Activated CD8-positive, alpha-beta T cell treated with anti-CD3 and anti-CD28 coated beads, Interleukin-2, amount 10 ng/mL, durations not matched to agents 7 days and 5 days (primary cell): ENCODE measurements around the gene TRAF3IP1. TPM values are rescaled to one million over a fixed set of nuclear protein-coding genes. Genes with fewer than 3 reads are reported as not detected.

ENCODE experiments used
- ATAC-seq: fragments of 150-1000 bp; cut with Tn5 transposase; one replicate; pipeline ENCODE4 v1.10.0; 2021; ENCODE audit warnings: moderate library complexity
- CTCF ChIA-PET: fragments of 350-600 bp; sonication (Branson Sonifier 250); formaldehyde crosslinking; loops from one replicate; lab custom pipeline; 2021; ENCODE audit warnings: antibody characterized with exemption; lab: Charles Lee
- POLR2A ChIA-PET: fragments of 350-600 bp; sonication (Branson Sonifier 250); formaldehyde crosslinking; loops from one replicate; lab custom pipeline; 2021; ENCODE audit warnings: antibody characterized with exemption; lab: Charles Lee
- DNase-seq: peaks from one replicate; pipeline ENCODE4 v3.0.0-alpha.2; 2020
- H3K27ac Mint-ChIP-seq: one replicate; pipeline ENCODE4 v1.8.0; 2021; ENCODE audit warnings: mild to moderate bottlenecking, mixed read lengths
- H3K27me3 Mint-ChIP-seq: one replicate; pipeline ENCODE4 v1.8.0; 2021; ENCODE audit warnings: low read depth, mixed read lengths
- H3K36me3 Mint-ChIP-seq: one replicate; pipeline ENCODE4 v1.8.0; 2021; ENCODE audit warnings: low read depth, mixed read lengths
- H3K4me1 Mint-ChIP-seq: one replicate; pipeline ENCODE4 v1.8.0; 2021; ENCODE audit warnings: low read depth, mixed read lengths
- H3K4me3 Mint-ChIP-seq: one replicate; pipeline ENCODE4 v1.8.0; 2021; ENCODE audit warnings: mild to moderate bottlenecking, mixed read lengths
- H3K9me3 Mint-ChIP-seq: one replicate; pipeline ENCODE4 v1.8.0; 2022; ENCODE audit warnings: mixed read lengths; ENCODE audit not compliant: insufficient read depth
- total RNA-seq, 2 experiments: library from RNA; stranded (reverse); gene quantifications; one replicate each; pipeline ENCODE4 v1.2.3, GENCODE V29; 2021

TRAF3IP1 gene
- total RNA-seq, 2 experiments from 2014 or later = 7.1 to 7.5 TPM

DNA sequence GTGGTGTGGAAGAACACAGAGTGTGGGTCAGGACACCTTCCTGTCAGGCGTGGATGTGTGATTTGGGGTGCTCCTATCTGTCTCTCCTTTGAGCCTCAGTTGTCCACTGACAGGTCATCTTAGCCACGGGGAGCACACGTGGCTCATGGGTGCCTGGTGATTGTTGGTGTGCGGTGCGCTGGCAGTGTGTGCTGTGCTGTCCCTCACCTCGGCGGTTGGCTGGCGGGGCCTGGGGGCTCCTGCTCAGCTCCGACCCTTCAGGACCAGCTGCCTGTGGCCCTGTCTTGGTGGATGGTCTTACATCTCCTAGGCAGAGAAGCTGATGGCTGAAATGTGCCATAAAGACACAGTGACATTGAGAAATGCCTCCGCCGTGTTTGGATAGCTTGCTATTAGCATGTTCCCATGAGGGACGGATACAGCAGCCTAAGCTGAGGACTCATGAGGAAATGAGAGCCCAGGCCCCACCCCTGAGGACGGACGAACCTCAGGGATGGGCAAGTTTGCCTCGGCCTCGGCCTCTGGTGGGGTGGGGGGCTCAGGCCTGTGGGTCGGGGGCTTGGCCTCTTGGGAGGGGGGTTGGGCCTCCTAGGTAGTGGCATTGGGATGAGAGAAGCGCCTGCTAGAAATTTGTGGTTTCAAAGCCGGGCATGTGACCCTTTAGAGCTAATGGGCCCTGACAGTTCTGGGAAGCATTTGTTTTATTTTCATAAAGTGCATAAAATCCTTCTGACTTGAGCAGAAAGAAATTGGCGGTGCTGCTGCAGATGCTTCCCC, 86.1 kb downstream of the TRAF3IP1 start:
- H3K36me3 Mint-ChIP-seq = no peaks in the 10 kb centered on the region
- H3K4me3 Mint-ChIP-seq = no peak overlapping the region
- peaks cover 9% of the 10 kb centered on the region for H3K4me1 Mint-ChIP-seq
- ChIA-PET CTCF (no interaction called here), POLR2A (no interaction called here)
- ATAC-seq (no peak), DNase-seq (no peak)
- H3K27me3 Mint-ChIP-seq = no peaks in the 10 kb centered on the region
- H3K9me3 Mint-ChIP-seq = no peaks in the 10 kb centered on the region
- peak overlapping the region; percentile 70 for H3K27ac Mint-ChIP-seq

DNA sequence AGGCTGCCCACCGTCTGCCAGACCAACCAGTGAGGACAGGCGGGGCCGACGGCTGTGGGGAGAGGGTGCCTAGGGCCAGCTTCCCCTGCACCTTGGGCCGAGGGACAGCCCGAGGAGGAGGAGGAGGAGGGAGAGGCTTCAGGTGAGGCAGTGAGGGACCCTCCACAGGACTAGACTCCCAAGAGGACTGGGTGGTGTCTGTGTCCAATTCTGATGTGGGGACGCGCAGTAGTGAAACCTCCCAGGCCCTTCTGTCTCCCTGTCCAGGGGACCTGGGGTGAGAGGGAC, 86.6 kb downstream of the TRAF3IP1 start:
- ATAC-seq (no peak), DNase-seq (no peak)
- Mint-ChIP-seq H3K36me3 (no peaks in the 10 kb centered on the region), H3K4me1 (peaks cover 9% of the 10 kb centered on the region), H3K9me3 (no peaks in the 10 kb centered on the region), H3K27ac (no peak overlapping the region), H3K4me3 (no peak overlapping the region), H3K27me3 (no peaks in the 10 kb centered on the region)
- ChIA-PET CTCF (no interaction called here), POLR2A (no interaction called here)

DNA sequence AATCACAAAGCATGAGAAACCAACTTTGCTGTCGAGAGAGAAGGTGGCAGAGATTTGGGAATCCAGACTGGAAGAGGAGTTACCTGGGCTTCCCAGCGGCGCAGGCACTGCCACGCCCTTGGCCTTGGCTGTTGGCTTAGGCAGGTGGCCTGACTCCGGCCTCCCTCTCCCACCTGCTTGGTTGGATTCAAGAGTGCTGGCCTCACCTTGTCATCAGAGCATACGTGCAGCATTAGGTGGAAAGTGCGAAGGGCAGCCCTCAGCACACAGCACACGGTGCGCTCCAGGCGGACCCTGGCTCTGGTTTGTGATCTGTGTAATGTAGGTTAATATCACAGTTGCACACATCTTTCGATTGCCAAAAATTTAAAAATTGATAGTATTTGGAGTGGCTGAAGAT, 87.2 kb downstream of the TRAF3IP1 start:
- Mint-ChIP-seq H3K36me3 (no peaks in the 10 kb centered on the region), H3K9me3 (no peaks in the 10 kb centered on the region), H3K27me3 (no peaks in the 10 kb centered on the region), H3K4me3 (no peak overlapping the region), H3K4me1 (peaks cover 9% of the 10 kb centered on the region), H3K27ac (no peak overlapping the region)
- ChIA-PET POLR2A (no interaction called here), CTCF (no interaction called here)
- ATAC-seq (no peak), DNase-seq (no peak)

DNA sequence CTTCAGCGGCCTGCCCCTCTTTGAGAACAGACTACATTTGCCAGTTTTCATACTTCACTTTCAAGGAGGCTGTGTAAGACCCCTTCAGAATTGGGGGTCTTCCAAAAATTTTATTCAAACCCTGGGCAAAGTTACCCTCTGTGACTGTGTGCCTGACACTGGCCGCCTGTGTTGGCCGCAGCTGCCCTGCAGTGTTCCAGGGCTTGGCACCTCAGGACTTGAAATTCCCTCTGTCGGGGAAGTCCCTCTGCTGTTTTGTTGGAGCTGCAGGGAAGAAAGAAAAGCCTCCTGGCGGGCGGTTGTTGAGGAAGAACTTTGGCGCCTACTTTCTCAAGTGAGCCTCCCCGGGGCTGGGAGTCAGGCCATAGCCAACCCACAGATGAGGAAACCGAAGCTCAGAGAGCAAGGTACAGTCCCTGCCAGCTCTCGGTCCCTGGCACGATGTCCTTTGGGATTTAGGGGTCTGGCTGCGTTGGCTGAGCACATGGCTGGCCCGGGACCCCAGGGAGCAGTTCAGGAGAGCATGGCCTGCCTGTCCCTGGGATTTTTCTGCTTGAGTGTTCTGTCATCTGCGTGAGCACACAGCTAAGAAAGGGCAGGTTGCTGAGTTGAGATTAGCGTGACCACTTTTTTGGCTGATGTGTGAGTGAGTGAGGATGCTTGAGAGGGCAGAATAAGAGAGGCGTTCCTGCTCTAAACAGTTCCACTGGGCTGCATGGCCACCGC, 88.5 kb downstream of the TRAF3IP1 start:
- Mint-ChIP-seq H3K27ac (no peak overlapping the region), H3K4me1 (peaks cover 9% of the 10 kb centered on the region), H3K9me3 (no peaks in the 10 kb centered on the region), H3K36me3 (no peaks in the 10 kb centered on the region), H3K27me3 (no peaks in the 10 kb centered on the region), H3K4me3 (no peak overlapping the region)
- ATAC-seq (no peak), DNase-seq (no peak)
- CTCF ChIA-PET = no interaction called here
- POLR2A ChIA-PET = no interaction called here

DNA sequence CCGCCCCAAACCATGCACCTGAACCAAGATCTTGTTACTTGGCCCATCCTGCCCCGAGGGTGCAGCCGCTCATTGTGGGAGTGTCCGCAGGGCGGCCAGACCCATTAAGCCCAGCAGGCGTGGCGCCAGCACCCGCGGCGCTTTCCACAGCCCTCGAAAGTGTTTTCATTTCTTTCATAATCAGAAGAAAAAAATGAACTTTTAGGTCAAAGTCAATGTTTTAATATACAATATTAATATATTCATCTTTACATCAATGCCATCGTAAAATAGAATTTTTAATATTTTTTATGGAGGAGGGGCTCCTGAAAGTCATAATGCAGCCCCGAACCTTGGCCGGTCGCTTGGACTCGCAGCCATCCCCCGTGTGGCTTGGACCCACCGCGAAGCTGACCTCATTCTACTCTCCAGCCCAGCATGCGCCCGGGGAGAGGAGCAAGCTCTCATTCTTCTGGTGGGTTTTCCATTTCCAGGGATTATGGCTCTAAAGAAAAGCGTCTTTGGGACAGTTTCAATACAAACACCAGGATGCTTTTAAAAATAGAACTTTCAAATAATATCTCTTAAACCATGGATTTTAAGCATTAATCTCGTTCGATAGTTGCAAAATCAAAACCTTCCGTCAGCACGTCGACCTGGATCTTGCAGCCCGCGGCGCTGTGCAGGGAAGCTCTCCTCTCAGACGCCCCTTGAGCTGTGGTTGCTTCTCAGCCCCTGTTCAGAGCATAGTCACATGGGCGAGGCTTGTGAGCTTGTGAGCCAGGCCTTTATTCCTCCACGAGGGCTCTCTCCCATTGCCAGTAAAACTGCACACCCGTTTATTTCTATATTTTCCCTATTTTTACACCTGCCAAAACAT, 89.3 kb downstream of the TRAF3IP1 start:
- no peak for DNase-seq
- no peaks in the 10 kb centered on the region for H3K9me3 Mint-ChIP-seq
- H3K27ac Mint-ChIP-seq = no peak overlapping the region
- no peaks in the 10 kb centered on the region for H3K36me3 Mint-ChIP-seq
- peaks cover 11% of the 10 kb centered on the region for H3K4me1 Mint-ChIP-seq
- H3K4me3 Mint-ChIP-seq = no peak overlapping the region
- no peaks in the 10 kb centered on the region for H3K27me3 Mint-ChIP-seq
- POLR2A ChIA-PET = no interaction called here
- CTCF ChIA-PET = no interaction called here
- ATAC-seq = no peak

DNA sequence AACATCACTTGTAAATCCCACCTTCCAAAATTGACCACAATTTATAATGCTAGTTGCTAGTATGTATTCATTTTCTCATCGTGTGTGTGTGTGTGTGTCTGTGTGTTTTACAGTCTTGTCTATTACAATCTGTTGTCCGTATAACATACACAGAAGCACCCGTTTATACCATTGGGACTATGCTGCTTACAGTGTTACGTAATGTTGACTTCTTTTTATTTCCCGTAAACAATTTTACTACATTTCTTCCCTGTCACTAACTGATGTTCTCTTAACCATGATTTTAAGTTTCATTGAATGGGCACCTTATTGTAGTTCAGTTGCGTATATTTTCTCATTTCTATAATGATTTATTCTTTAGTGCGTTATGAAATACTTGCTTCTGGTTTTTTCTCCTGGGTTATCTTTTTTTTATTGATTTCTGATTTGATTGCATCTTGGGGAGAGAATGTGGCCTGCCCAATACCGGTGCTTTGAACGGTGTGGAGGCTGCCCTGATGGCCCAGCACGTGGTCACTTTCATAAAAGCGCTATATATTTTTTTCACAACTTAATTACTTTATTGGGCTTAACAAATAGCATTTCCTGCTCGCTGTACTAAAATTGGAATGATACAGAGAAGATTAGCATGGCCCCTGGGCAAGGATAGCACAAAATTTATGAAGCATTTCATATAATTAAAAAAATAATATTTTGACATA, 91.9 kb downstream of the TRAF3IP1 start:
- Mint-ChIP-seq H3K4me3 (no peak overlapping the region), H3K9me3 (peaks cover 18% of the 10 kb centered on the region), H3K36me3 (peaks cover 12% of the 10 kb centered on the region), H3K4me1 (peaks cover 11% of the 10 kb centered on the region), H3K27me3 (peaks cover 2% of the 10 kb centered on the region), H3K27ac (no peak overlapping the region)
- CTCF ChIA-PET = no interaction called here
- no peak for DNase-seq
- POLR2A ChIA-PET = no interaction called here
- no peak for ATAC-seq

DNA sequence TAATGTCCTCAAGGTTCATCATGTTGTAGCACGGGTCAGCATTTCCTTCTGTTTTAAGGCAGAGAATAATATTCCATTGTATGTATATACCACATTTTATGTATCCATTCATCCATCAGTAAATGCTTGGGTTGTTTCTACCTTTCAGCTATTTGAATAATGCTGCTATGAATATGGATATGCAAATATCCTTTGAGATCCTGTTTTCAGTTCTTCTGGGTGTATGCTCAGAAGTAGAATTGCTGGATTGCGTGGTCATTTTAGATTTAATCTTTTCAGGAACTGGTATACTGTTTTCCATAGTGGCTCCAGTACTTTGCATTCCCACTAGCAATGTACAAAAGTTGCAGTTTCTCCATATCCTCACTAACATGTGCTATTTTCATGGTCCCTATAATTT, 93.0 kb downstream of the TRAF3IP1 start:
- POLR2A ChIA-PET = no interaction called here
- CTCF ChIA-PET = no interaction called here

DNA sequence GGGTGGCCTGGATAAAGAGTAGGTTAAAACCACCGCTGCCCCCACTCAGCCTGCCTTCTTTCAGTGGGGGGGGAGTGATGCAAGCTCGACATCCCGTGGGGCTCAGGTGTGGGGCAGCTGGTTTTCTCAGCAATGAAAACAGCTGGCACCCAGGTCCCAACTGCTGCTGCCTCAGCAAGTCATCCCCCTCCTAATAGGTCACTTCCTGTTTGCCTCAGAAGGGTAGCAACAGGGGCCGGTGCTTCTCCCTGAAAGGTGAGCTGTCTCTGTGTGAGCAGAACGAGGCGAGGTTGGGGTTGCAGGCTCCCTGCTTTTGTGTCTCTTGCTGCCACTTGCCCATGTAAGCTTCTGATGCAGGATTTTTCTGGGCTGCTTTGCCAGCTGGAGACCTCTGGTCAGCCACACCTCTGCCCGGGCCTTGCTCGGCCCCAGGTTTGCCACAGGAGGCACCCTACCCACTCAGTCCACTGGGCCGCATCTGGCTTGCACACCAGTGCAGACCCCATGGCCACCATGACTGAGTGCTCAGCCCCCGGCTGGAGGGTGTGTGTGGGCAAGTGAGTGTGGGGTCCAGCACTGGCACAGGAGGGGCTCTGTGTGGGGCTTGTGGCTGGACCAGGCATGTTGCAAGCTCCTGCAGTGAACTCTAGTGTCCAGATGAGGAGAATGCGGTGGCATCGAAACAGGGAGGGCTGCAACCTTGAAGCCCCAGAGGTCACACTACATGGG, 94.9 kb downstream of the TRAF3IP1 start:
- H3K27ac Mint-ChIP-seq = peak overlapping the region; percentile 20
- DNase-seq (peak; percentile 45), ATAC-seq (peak; percentile 65)
- POLR2A ChIA-PET = interaction anchor here (0.7 to 0.9 kb wide), 2 partner anchors 12 to 1194 kb away, joined by 3 to 4 read pairs; no protein-coding TSS in a partner anchor
- H3K36me3 Mint-ChIP-seq = peaks cover 12% of the 10 kb centered on the region
- H3K4me3 Mint-ChIP-seq = no peak overlapping the region
- peaks cover 18% of the 10 kb centered on the region for H3K9me3 Mint-ChIP-seq
- CTCF ChIA-PET = interaction anchor here (1.2 to 1.5 kb wide), 3 partner anchors 10 to 58 kb away, joined by 3 to 10 read pairs (median 3); no protein-coding TSS in a partner anchor
- peaks cover 11% of the 10 kb centered on the region for H3K4me1 Mint-ChIP-seq
- peaks cover 2% of the 10 kb centered on the region for H3K27me3 Mint-ChIP-seq

More for the DNA sequence above, 93.0 kb downstream of the TRAF3IP1 start:
- Mint-ChIP-seq H3K27me3 (peaks cover 2% of the 10 kb centered on the region), H3K36me3 (peaks cover 12% of the 10 kb centered on the region), H3K27ac (no peak overlapping the region), H3K9me3 (peaks cover 18% of the 10 kb centered on the region), H3K4me3 (no peak overlapping the region), H3K4me1 (peaks cover 11% of the 10 kb centered on the region)
- no peak for ATAC-seq
- no peak for DNase-seq

DNA sequence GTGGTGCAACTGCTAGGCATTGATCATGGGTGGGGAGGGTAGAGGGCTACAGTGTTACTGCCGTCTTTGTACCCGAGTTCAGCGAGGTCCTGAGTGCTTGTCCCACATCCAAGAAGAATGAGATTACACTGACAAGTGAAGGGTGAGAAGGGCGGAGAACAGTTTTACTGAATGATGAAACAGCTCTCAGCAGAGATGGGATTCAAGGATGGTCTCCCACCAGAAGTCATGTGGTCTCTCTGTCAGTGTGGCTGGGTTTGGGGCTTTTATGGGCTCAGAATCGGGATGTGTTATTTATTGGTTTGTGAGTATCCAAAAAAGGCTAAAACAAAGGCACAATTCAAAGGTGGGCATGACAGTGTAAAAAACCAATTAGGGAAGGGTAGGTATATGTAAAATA, 95.6 kb downstream of the TRAF3IP1 start:
- ATAC-seq (no peak), DNase-seq (no peak)
- peak overlapping the region; percentile 26 for H3K27ac Mint-ChIP-seq
- H3K9me3 Mint-ChIP-seq = peaks cover 18% of the 10 kb centered on the region
- peaks cover 11% of the 10 kb centered on the region for H3K4me1 Mint-ChIP-seq
- POLR2A ChIA-PET = no interaction called here
- CTCF ChIA-PET = no interaction called here
- H3K4me3 Mint-ChIP-seq = no peak overlapping the region
- H3K36me3 Mint-ChIP-seq = peaks cover 12% of the 10 kb centered on the region
- peaks cover 2% of the 10 kb centered on the region for H3K27me3 Mint-ChIP-seq

DNA sequence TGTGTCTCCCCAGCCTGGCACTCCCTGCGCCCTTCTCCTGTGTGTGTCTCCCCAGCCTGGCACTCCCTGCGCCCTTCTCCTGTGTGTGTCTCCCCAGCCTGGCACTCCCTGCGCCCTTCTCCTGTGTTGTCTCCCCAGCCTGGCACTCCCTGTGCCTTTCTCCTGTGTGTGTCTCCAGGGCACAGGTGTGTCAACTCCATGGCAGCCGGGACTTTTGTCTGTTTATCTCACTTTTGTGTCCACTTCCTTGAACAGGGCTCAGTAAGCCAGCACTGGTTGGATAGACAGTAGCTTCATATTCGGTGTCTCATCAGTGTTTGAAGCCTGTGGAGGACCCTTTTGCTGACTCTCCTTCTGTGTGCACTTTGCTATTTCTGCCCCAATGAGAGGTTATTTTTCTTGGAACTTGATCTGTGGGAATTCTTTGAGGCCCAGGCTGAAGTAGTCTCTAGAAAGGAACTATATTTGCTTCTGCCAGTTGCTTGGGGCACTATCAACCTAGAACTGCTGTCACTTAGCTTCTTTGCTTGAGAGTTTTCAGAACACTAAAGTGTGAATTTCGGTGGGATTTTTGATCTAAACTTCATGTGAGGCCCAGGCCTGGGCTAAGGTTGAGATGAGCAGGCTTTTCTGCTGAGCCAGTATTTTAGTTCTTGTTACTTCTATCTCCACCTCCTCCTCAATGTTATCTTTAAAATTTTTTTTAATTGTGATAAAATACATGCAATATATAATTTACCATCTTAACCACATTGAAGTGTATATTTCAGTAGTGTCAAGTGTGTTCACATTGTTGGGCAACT, 98.1 kb downstream of the TRAF3IP1 start:
- Mint-ChIP-seq H3K4me3 (no peak overlapping the region), H3K27me3 (peaks cover 2% of the 10 kb centered on the region), H3K27ac (no peak overlapping the region), H3K9me3 (peaks cover 18% of the 10 kb centered on the region), H3K4me1 (peaks cover 11% of the 10 kb centered on the region), H3K36me3 (peaks cover 12% of the 10 kb centered on the region)
- ATAC-seq = no peak
- ChIA-PET POLR2A (no interaction called here), CTCF (no interaction called here)
- DNase-seq = no peak
